HG03097 (cell line): Measurements from ENCODE around the gene ZFP14.
A peak's percentile ranks its signal among the peaks of the same experiment; 100 is the strongest.

Experiments used
- ATAC-seq: cut with Tn5 transposase; IDR thresholded peaks from one replicate; pipeline ENCODE4 v1.9.1; 2021; ENCODE audit not compliant: unreplicated experiment, low FRiP score

ZFP14 gene

DNA sequence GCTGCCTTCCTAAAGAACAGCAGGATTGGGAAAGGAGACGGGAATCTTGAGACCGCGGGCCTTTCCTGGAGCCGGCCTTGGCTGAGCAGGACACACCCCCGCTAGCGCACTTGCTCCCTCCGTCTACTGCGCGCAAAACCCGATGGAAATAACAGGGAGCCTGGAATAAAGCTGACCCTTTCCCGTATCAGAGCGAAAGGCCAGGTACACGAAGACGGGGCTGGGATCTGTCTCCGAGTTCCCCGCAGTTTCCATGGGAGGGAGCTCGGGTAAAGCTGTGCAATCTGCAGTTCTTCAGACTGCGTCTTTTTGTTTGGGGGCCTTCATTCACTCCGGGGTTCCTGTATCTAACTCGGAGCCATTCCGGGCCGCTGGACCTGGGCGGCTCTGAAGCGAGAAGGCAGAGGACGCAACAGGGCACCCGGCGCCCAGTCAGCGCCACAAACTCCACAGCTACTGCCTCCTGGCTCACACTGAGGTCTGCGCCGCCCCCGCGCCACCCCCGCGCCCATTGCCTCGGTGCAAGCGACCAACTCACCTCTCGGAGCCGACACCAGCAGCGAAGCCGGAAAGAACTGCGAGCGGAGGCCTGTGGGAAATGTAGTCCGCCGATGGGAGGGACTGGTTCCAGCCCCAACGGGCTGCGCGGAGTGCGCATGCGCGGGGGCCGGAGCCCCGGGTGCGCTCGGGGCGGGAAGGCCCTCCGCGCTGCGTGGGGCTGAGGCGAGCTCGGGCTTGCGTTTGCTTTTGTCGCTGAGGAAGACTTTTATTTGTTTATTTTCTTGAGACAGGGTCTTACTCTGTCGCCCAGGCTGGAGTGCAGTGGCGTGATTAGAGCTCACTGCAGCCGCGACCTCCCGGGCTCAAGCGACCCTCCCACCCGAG lies at the start of gene ZFP14:
Gene ZFP14, minus strand, starts transcription at position 577 of the 885 bp plus-strand sequence. CDS start 11,309 bp downstream, outside the sequence.
- ATAC-seq: peak; percentile 94

GRCh38 chr19:36423925-36424324 lies 44.9 kb upstream of the ZFP14 start:
- ATAC-seq: no peak

- ATAC-seq: no peak
These were observed 42.9 kb upstream of the ZFP14 start for GRCh38 chr19:36421749-36422481.

DNA sequence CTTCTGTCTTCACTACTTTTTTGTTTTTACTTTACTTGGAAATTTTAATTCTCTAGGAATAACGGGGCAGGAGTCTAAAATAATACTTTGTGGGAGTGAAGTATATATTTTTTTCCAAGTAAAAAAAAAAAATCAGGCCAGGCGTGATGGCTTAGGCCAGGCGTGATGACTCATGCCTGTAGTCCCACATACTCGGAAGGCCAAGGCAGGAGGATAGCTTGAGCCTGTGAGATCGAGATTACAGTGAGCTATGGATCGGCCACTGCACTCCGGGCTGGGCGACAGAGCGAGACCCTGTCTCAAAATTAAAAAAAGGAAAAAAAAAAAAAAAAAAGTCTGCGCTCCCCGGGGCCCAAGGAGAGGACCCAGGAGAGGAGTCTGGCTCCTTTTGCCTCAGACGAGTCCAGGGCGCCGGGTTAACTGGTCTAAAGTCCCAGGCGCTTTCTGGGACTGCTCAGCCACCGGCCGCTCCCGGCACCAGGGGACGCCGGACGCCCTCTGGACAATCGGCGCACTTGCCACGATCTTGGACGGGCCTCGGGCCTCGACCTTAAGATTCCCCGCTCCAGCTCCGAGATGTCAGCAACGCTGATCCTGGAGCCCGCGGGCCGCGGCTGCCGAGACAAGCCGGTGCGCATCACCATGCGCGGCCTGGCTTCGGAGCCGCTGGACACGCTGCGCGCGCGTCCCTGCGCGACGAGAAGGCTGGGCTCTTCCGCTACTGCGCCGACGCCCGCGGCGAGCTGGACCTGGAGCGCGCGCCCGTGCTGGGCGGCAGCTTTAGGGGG lies 42.2 kb upstream of the ZFP14 start:
- no peak for ATAC-seq

- ATAC-seq: peak; percentile 86
These were observed 39.4 kb upstream of the ZFP14 start, which contains the start of gene ZFP82 for GRCh38 chr19:36418287-36419001. Gene ZFP82, minus strand, starts transcription at chr19:36418644. Its CDS starts 8,855 bp downstream, at chr19:36409789.

DNA sequence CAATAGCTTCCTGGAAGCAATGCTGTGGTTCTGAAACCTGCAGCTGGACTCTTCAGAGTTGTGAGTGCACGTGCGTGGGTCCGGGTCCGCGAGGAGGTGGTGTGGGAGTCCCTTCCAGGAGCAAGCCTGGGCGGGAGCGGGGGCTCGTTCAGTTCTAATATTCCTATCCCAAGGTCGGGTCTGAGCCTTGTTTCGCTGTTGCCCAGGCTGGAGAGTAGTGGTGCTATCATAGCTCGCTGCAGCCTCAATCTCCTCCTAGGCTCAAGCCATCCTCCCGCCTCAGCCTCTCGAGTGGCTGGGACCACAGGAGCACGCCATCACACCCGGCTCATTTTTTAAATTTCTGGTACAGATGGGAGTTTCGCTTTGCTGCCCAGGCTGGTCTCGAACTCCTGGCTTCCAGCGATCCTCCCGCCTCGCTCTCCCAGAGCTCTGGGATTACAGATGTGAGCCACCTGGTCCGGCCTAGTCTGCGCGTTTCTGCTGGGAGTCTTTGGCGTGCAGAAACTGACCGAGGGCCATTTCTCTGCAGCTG lies 38.8 kb upstream of the ZFP14 start:
- ATAC-seq: no peak

- ATAC-seq: no peak
These were observed 30.8 kb upstream of the ZFP14 start for GRCh38 chr19:36409841-36410240.

DNA sequence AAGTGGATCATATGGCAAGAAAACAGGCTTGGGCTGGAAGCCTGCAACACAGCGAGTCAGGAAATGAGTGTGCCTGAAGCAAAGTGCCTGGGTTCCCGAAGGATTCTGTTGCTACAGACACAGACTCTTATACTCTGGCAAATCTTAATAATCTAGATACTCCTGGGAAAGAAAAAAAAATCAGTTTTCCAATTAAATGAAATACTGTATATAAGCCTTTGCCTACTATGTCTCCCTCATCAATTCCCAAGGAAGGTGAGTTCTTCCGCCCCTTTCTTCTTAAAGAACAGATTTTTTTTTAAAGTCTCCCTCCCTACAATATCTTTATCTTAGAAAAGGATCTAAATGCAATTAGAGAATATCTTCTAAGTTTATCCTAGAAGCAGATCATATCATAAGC lies 29.1 kb upstream of the ZFP14 start:
- ATAC-seq: no peak

- ATAC-seq: no peak
These were observed 25.5 kb upstream of the ZFP14 start for GRCh38 chr19:36404498-36404897.

- no peak for ATAC-seq
These were observed 22.5 kb upstream of the ZFP14 start for GRCh38 chr19:36401475-36401874.

DNA sequence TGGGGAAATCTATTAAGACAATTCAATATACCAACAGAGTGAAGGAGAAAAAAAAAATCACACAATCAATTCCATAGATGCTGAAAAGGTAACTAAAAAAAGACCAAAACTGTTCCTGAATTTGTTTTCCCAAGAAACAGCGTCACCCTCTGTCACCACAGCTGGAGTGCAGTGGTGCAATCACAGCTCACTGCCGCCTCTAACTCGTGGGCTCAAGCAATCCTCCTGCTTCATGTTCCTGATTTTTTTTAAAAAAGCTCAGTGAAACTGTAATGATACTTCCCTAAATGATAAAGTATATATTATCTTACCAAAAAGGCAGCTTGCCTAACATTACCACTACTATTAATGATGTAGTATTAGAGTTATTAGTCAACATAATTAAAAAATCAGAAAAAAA lies 19.6 kb upstream of the ZFP14 start:
- ATAC-seq: no peak

- no peak for ATAC-seq
These were observed 14.1 kb upstream of the ZFP14 start for GRCh38 chr19:36392916-36393673.

- ATAC-seq: no peak
These were observed 464 bp upstream of the ZFP14 start for GRCh38 chr19:36379510-36379819.

DNA sequence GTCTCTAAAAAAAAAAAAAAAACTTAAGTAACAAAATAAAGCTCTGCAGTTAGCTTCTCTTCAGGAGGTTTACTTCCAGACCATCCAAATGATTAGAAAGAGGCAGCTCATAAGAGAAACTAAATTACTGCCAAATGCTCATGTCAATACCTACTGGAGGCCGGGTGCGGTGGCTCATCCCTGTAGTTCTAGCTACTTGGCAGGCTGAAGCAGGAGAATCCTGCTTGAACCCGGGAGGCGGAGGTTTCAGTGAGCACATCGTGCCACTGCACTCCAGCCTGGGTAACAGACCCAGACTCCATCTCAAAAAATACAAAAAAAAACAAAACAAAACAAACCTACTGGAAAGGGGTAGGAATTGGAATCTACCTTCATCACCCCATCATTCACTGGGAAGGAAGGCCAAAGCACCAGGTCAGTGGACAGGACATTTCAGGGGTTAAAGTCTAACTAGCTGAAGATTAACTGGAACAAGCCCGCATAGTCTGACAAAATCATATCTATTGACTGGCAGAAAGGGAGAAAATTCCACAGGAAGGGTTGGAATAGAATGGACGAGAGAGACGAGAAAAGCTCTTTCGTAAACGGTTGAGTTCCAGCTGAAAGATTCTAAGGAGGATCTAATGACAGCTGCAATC lies 1.3 kb downstream of the ZFP14 start:
- no peak for ATAC-seq

DNA sequence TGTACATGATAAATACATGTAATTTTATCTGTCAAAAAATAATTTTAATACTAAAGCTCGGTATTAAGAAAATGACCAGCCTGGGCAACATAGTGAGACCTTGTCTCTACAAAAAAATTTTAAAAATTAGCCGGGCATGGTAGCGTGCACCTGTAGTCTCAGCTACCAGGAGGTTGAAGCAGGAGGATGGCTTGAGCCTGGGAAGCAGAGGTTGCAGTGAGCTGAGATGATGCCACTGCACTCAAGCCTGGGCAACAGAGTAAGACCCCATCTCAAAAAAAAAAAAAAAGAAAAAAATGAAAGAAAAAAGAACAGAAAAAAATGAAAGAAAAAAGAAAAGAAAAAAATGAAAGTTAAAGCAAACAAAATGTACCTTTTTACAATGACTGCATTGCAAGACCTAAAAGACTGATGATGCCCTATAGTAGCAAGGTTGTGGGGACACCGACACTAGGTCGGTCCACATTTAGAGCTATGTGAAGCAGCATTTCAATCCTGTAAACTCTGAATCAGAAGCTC lies 5.3 kb downstream of the ZFP14 start:
- no peak for ATAC-seq

DNA sequence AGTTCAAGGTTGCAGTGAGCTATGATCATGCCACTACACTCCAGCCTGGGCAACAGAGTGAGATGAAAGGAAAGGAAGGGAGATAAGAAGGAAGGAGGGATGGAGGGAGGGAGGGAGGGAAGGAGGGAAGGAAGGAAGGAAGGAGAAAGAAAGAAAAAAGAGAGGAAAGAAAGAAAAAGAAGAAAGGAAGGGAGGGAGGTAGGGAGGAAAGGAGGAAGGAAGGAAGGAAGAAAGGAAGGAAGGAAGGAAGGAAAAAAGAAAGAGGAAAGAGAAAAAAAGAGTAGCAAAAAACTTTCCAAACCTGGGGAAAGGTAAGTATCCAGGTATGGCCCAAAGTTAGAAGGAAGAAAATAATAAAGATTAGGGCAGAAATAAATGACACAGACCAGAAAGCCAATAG lies 7.1 kb downstream of the ZFP14 start:
- no peak for ATAC-seq

DNA sequence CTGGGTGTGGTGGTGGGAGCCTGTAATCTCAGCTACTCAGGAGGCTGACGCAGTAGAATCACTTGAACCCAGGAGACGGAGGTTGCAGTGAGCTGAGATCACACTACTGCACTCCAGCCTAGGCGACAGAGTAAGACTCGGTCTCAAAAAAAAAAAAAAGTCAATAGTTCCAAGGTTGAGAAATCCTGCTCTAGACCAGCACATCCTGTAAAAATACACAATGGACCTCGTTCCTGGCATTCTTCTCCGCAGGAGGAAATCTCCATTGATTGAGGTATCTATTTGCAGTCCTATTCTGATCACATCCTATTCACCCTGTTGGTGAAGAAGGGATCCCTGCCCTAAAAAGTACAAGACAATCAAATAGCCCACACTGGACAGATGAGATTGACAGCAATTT lies 15.2 kb downstream of the ZFP14 start:
- no peak for ATAC-seq

GRCh38 chr19:36340786-36341372 lies 38.1 kb downstream of the ZFP14 start:
- no peak for ATAC-seq
